Embryonic facial prominence (tissue), 1 donor: ENCODE measurements around the gene ELMO1.

Experiments used
- DNase-seq: peaks from one replicate; pipeline ENCODE4 v3.0.0-alpha.2; 2016; ENCODE audit errors: extremely low spot score

Gene ELMO1

GRCh38 chr7:37372750-37373149 lies 75.9 kb downstream of the ELMO1 start:
- no peak for DNase-seq

- no peak for DNase-seq
Observed at GRCh38 chr7:37371755-37372154, 76.9 kb downstream of the ELMO1 start.

- no peak for DNase-seq
Observed at GRCh38 chr7:37369906-37370305, 78.8 kb downstream of the ELMO1 start.

GRCh38 chr7:37368540-37368939 lies 80.1 kb downstream of the ELMO1 start:
- no peak for DNase-seq

GRCh38 chr7:37367010-37367409 lies 81.7 kb downstream of the ELMO1 start:
- no peak for DNase-seq

- no peak for DNase-seq
Observed at GRCh38 chr7:37366445-37366844, 82.2 kb downstream of the ELMO1 start.

- DNase-seq = no peak
Observed at GRCh38 chr7:37365405-37365804, 83.3 kb downstream of the ELMO1 start.

- DNase-seq = no peak
Observed at GRCh38 chr7:37364856-37365255, 83.8 kb downstream of the ELMO1 start.

GRCh38 chr7:37363536-37364491 lies 84.8 kb downstream of the ELMO1 start:
- DNase-seq = no peak

- DNase-seq = no peak
Observed at GRCh38 chr7:37362802-37363201, 85.9 kb downstream of the ELMO1 start.

GRCh38 chr7:37360484-37360883 lies 88.2 kb downstream of the ELMO1 start:
- DNase-seq = no peak

GRCh38 chr7:37359662-37360444 lies 88.8 kb downstream of the ELMO1 start:
- no peak for DNase-seq

GRCh38 chr7:37359180-37359579 lies 89.5 kb downstream of the ELMO1 start:
- no peak for DNase-seq

GRCh38 chr7:37357637-37357996 lies 91.0 kb downstream of the ELMO1 start:
- DNase-seq = no peak

- DNase-seq = no peak
Observed at GRCh38 chr7:37356911-37357636, 91.6 kb downstream of the ELMO1 start.

GRCh38 chr7:37354656-37355131 lies 94.0 kb downstream of the ELMO1 start:
- peak; percentile 33 for DNase-seq

- DNase-seq = no peak
Observed at GRCh38 chr7:37353949-37354655, 94.6 kb downstream of the ELMO1 start.

GRCh38 chr7:37352974-37353948 lies 95.4 kb downstream of the ELMO1 start:
- no peak for DNase-seq

GRCh38 chr7:37352251-37352880 lies 96.3 kb downstream of the ELMO1 start:
- DNase-seq = no peak

- DNase-seq = no peak
Observed at GRCh38 chr7:37351716-37352115, 96.9 kb downstream of the ELMO1 start.
